Pancreas (tissue), 10 donors: ENCODE data around the gene ZNF850. TPM values are rescaled to one million over a fixed set of nuclear protein-coding genes. Genes with fewer than 3 reads are reported as not detected.
"Not testable (repeated sequence)": the region's sequence is repeated elsewhere in the genome, so short reads cannot be mapped to it uniquely, and the experiment has no call there.

Experiments
- ATAC-seq, 4 donors: fragments of 200-7000 bp; cut with Tn5 transposase; one replicate each; pipeline versions ENCODE4 v1.8.0 to v1.9.1; 2020; ENCODE audit warnings: mild to moderate bottlenecking in 4 of 4, moderate library complexity in 4 of 4
- DNase-seq, 6 donors: peaks; one replicate each; pipeline ENCODE4 v3.0.0-alpha.2; 2020
- FAIRE-seq: peaks from 2 replicates; lab custom pipeline; 2012; peaks lifted over from hg19 to GRCh38; lab: Jason Lieb, UNC
- H3K27ac ChIP-seq, 4 donors: fragments of 200-600 bp; sonication (generic); 1 replicate in 3 of 4; 2 replicates in 1 of 4; pipeline versions ENCODE4 v1.5.0 to v1.8.0; 2020
- H3K27me3 ChIP-seq, 4 donors: fragments of 200-600 bp; one replicate each; pipeline ENCODE4 v1.8.0; 2021
- H3K36me3 ChIP-seq, 3 donors: fragments of 200-600 bp; sonication (generic) in 1 of 3; one replicate each; pipeline versions ENCODE4 v1.5.0 to v1.8.0; 2020 to 2021
- H3K4me1 ChIP-seq, 3 donors: fragments of 200-600 bp; one replicate each; pipeline ENCODE4 v1.8.0; 2021
- H3K4me3 ChIP-seq, 4 donors: fragments of 200-600 bp; sonication (generic) in 2 of 4; one replicate each; pipeline versions ENCODE4 v1.5.0 to v1.8.0; 2020 to 2021
- H3K9me3 ChIP-seq, 4 donors: fragments of 200-600 bp; one replicate each; pipeline ENCODE4 v1.8.0; 2021
- WGBS, 2 donors: extraction: QIAGEN DNeasy Blood & Tissue Kit; methylation state at CpG; one replicate each; pipeline ENCODE4 v1.1.7; 2013; 5-methylcytosine and 5-hydroxymethylcytosine counted together
- intact Hi-C, 3 donors: fragments of 100-400 bp; cut with DNase I; formaldehyde crosslinking; loops; one replicate each; pipeline versions ENCODE4 v1.11.1 to v1.14.2; 2022
- polyA plus RNA-seq, 2 donors: library from polyadenylated mRNA; stranded (reverse); fragments of 200-250 nt; gene quantifications; one replicate each; pipeline ENCODE4 v1.2.3, GENCODE V29; 2013
- total RNA-seq, 6 donors: library from RNA; stranded (reverse); fragmentation: NEBNext Ultra II Directional in 4 of 6; extraction: Animal tissue kit (Norgen Biotek cat#: 25700) in 4 of 6; gene quantifications; one replicate each; pipeline versions ENCODE4 v1.2.1 to v1.2.4, GENCODE V29; 2021 to 2023
- TF ChIP-seq, protein P1 (sequence below), 4 donors: fragments of 200-600 bp; sonication (generic) in 3 of 4; IDR thresholded peaks; one replicate each; pipeline versions ENCODE4 v1.5.0 to v1.8.0; 2021; ENCODE audit warnings: antibody characterized with exemption in 4 of 4
- donor health status: healthy with polysubstance abuse.
- donor health status: DM: no; HTN: no; CAD: no; lungs with moderate emphysema.
- donor health status: DM: no; HTN: no; CAD: no.
- donor health status: control.
- donor health status: control.
- donor health status: Bipolar disorder and iron deficiency.
- donor health status: DM: yes; HTN: yes; CAD: no.
- donor health status: DM: no; HTN: no; CAD: no.
- donor health status: DM: no; HTN: no; CAD: no.
- donor health status: DM: yes; HTN: yes; CAD: no.

The ZNF850 gene
- total and polyA plus RNA-seq, 8 donors, result 0.34 to 2.4 (median 1.4) TPM

- Histone ChIP-seq H3K9me3 (no peaks in the 10 kb centered on the region), H3K27ac (peak overlapping the region in 1 of 4 donors; percentile 74), H3K4me3 (peak overlapping the region; percentile 57 to 77 (median 69)), H3K27me3 (no peaks in the 10 kb centered on the region), H3K4me1 (peaks cover 0 to 8% (median 3%) of the 10 kb centered on the region in 3 donors), H3K36me3 (no peaks in the 10 kb centered on the region)
- intact Hi-C loops, result no loop called here
- DNase-seq (no peak), ATAC-seq (no peak), FAIRE-seq (no peak)
- TF ChIP-seq, protein P1, sequence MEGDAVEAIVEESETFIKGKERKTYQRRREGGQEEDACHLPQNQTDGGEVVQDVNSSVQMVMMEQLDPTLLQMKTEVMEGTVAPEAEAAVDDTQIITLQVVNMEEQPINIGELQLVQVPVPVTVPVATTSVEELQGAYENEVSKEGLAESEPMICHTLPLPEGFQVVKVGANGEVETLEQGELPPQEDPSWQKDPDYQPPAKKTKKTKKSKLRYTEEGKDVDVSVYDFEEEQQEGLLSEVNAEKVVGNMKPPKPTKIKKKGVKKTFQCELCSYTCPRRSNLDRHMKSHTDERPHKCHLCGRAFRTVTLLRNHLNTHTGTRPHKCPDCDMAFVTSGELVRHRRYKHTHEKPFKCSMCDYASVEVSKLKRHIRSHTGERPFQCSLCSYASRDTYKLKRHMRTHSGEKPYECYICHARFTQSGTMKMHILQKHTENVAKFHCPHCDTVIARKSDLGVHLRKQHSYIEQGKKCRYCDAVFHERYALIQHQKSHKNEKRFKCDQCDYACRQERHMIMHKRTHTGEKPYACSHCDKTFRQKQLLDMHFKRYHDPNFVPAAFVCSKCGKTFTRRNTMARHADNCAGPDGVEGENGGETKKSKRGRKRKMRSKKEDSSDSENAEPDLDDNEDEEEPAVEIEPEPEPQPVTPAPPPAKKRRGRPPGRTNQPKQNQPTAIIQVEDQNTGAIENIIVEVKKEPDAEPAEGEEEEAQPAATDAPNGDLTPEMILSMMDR (IDR thresholded peaks at IDR 0.05), result no peak
- WGBS, 2 donors, result 2 to 3% methylated on average over 15 of the region's 15 CpGs
Measured at GRCh38 chr19:36773223-36773579, 594 bp upstream of the ZNF850 start.

DNA sequence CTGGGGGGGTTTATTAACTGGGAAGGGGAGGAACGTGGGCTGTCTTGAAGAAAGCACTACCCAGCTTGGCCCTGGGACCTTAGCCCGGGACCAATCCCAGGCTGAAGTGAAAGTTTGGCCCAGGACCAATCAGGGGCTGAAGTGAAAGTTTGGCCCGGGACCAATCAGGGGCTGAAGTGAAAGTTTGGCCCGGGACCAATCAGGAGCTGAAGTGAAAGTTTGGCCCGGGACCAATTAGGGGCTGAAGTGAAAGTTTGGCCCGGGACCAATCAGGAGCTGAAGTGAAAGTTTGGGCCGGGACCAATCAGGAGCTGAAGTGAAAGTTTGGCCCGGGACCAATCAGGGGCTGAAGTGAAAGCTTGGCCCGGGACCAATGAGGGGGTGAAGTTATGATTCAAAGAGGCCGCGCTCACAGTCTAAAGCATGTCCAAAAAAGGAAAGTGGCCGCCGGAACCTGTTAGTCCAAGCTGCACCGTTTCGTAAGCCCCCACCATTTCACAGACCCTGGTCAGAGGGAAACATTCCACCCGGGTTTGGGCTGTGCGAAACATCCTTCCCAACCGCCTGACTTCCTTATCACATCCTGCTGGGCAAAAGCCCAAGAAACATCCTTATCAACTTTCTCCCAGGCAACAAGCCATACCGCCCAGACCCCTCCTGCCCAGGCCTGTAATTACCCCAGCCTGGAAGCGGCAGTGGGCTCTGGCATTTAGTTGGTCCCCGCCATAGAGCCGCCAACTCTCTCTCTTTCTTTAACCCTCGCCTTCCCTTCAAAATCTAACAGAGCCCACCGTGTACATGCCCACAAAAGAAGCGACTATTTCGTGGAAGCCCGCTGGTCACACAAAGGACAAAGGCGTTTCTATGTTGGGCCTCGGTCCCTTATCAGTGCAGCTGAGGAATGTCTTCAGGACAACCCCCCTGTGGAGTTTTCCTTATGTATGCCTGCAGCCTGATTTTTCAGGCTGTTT lies 1.1 kb downstream of the ZNF850 start:
- TF ChIP-seq, protein P1 (IDR thresholded peaks at IDR 0.05), result no peak
- peaks cover 0 to 8% (median 3%) of the 10 kb centered on the region in 3 donors for H3K4me1 ChIP-seq
- ATAC-seq (peak in 3 of 4 donors; percentile 21 to 42 (median 27)), DNase-seq (peak in 5 of 6 donors; percentile 46 to 57 (median 54)), FAIRE-seq (peak; percentile 64)
- peak overlapping the region; percentile 57 to 77 (median 69) for H3K4me3 ChIP-seq
- no peaks in the 10 kb centered on the region for H3K9me3 ChIP-seq
- H3K27me3 ChIP-seq, result no peaks in the 10 kb centered on the region
- WGBS, 2 donors, result 1 to 2% methylated on average over 29 of the region's 29 CpGs
- intact Hi-C loops, result no loop called here
- H3K36me3 ChIP-seq, result no peaks in the 10 kb centered on the region
- peak overlapping the region; percentile 17 to 74 (median 60) for H3K27ac ChIP-seq

- Histone ChIP-seq H3K9me3 (peaks cover 0 to 22% (median 9%) of the 10 kb centered on the region in 4 donors), H3K36me3 (peaks cover 0 to 23% (median 10%) of the 10 kb centered on the region in 3 donors), H3K27me3 (no peaks in the 10 kb centered on the region), H3K27ac (no peak overlapping the region), H3K4me3 (no peak overlapping the region), H3K4me1 (no peaks in the 10 kb centered on the region)
- WGBS, 2 donors, result 96 to 98% methylated on average over 4 of the region's 4 CpGs
- DNase-seq, result no peak
- no peak for FAIRE-seq
- intact Hi-C loops, result no loop called here
- no peak for ATAC-seq
- TF ChIP-seq, protein P1 (IDR thresholded peaks at IDR 0.05), result no peak
Measured at GRCh38 chr19:36750066-36750691, 22.4 kb downstream of the ZNF850 start.

DNA sequence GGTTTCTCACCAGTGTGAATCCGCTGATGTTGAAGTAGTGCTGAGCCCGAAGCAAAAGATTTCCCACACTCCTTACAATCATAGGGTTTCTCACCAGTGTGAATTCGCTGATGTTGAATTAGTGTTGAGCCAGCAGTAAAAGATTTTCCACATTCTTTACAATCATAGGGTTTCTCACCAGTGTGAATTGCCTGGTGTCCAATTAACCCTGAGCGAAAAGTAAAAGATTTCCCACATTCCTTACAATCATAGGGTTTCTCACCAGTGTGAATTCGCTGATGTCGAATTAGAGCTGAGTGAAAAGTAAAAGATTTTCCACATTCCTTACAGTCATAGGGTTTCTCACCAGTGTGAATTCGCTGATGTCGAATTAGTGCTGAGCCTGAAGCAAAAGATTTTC lies 23.0 kb downstream of the ZNF850 start:
- DNase-seq, FAIRE-seq, H3K27me3 ChIP-seq, H3K27ac ChIP-seq, intact Hi-C loops, ATAC-seq, H3K4me1 ChIP-seq, H3K4me3 ChIP-seq: not testable (repeated sequence)
- 96 to 100% methylated on average over 8 of the region's 8 CpGs for WGBS, 2 donors
- peaks cover 0 to 22% (median 9%) of the 10 kb centered on the region in 4 donors for H3K9me3 ChIP-seq
- peaks cover 0 to 23% (median 10%) of the 10 kb centered on the region in 3 donors for H3K36me3 ChIP-seq
